GM19324 (cell line): ENCODE data around the gene DSP.

Experiments used
- ATAC-seq: cut with Tn5 transposase; IDR thresholded peaks from one replicate; pipeline ENCODE4 v1.9.1; 2021; ENCODE audit warnings: mild to moderate bottlenecking, moderate library complexity; ENCODE audit not compliant: unreplicated experiment, low FRiP score

DSP gene

DNA sequence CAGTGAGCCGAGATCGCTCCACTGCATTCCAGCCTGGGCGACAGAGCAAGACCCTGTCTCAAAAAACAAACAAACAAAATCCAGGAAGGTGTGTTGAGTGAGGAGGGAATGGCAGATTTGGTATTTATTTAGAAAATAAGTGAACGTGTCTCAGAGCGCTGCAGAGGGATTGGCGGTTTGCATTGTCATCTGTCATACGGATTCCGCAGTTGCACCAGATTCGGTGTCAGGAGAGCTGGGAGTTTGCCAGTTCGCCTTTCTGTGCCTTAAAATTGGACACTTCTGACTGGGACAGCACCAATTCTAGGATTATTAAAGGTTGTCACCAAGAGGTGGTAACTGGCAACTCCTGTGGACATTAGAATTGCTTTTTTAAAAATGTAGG is 49.4 kb downstream of the DSP start:
- no peak for ATAC-seq

DNA sequence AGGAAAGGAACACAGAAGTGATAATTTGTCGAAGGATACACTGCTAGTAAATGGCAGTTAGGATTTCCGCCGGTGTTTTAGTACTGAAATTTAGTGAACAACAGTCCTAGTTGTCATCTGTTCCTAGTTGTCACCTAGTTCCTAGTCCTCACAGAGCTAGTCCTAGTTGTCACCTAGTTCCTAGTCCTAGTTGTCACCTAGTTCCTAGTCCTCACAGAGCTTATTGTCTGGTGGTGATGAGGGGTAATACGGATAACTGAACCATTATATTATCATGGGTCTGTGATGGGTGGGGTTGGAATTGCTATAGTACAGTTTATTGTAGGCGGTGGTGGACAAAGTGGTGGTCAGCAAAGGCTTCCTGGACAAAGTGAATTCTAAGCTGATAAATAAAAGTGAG is 50.3 kb downstream of the DSP start:
- ATAC-seq, result no peak

DNA sequence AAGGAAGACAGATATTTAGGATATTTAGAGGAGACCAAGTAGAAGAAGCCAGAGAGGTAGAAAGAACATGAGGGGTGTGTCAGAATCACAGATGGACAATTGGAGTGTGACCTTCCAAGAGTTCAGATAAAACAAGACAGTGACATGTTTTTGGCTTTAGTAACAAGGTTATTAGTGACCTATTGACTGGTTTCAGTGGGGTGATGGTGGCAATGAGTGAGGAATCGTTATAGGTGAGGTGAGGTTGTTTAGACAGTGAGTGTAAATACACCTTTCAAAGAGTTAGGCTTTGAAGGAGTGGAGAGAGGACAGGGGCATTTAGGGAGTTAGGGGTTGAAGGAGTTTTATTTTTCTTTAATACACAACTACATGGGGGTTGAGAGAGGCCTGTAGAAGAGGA is 51.8 kb downstream of the DSP start:
- ATAC-seq, result no peak

DNA sequence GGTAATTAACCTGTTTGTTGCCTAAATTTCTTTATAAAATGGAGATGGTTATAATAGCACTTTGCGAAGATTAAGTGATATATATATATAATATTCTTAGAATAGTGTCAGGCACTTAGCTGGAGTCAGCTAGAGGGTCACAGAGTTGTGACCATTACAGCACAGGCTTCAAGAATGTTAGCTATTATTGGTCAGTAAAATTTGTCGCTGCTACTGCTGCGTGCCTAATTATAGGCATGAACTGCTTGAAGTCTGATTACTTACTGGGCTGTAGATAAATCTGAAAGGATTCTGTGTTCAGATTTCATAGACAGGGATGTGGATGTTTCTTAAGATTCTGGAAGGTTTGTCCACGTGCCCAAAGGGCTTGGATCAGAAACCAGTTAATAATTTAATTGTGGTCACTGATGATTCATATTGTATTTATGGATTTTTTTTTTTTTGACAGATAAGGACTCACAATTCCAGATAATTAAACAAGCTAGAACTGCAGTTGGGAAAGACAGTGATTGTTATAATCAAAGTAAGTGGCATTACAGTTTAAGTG is 53.2 kb downstream of the DSP start:
- no peak for ATAC-seq

DNA sequence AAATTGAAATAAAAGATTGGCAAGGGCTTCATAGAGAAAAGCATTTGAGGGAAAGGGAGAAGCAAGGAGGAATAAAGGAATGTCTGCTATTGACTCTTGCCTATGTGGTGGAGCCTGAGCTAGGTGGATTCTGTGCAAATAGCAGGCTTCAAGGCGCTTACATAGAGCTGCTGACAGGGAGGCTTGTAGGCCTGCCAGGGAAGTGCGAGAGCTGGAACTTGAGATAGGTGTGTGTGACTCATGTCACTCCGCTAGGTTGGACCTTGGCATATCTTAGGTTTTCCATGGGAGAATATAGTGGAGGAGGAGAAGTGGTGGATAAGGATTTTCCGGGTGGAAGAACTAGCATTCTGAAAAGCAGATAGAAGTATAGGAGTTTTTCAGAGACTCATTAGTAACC is 62.5 kb downstream of the DSP start:
- no peak for ATAC-seq

DNA sequence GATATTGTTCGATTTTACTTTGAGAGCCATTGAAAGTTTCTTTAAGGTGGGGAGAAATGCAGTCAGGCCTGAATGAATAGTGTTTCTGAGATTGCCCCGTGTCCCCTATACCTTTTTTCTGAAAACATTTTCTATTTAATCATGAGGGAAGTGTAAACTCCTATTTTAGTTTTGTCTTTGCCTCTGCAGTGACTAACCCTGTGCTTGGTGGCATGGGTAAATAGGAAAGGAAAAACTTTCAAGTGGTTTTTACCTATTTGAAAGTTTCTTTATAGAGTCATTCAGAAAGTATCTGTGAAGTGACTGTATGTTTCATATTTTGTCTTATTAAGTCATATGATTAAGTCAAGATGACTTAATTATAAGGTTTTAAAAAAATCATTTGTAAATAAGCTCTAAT is 63.0 kb downstream of the DSP start:
- no peak for ATAC-seq

DNA sequence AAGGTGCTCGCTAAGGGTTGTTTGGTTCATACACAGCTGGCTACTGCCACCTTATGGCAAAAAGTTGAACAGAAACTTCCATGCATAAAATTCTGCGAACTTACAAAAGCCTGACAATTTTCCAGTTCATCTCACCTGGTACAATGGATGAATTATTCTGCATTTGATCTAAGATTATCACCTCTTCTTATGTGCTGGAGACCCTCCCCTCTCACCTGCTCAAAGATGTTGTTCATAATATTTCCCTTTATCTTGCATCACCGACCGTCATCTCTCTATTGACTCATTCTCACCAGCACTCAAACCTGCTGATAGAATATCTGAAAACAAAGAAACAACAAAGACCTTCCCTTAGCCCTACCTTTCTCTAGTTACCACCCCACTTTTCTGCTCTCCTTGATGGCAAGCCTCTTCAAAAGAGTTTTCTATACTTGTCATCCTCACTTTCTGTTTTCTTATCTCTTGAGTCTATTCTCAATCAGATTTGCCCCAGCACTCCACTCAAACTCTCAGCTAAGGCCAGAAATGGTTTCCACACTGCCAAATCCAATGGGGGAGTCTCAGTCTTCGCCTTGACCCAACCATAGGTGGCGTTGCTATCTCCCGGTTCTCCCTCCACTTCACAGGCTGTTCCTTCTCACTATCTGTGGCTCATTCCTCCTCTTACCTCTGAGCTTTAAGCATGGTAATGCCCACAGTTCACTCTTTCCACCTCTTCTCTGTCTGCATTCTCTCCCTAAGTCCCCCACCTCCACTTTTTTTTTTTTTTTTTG is 74.3 kb downstream of the DSP start:
- ATAC-seq, result no peak

DNA sequence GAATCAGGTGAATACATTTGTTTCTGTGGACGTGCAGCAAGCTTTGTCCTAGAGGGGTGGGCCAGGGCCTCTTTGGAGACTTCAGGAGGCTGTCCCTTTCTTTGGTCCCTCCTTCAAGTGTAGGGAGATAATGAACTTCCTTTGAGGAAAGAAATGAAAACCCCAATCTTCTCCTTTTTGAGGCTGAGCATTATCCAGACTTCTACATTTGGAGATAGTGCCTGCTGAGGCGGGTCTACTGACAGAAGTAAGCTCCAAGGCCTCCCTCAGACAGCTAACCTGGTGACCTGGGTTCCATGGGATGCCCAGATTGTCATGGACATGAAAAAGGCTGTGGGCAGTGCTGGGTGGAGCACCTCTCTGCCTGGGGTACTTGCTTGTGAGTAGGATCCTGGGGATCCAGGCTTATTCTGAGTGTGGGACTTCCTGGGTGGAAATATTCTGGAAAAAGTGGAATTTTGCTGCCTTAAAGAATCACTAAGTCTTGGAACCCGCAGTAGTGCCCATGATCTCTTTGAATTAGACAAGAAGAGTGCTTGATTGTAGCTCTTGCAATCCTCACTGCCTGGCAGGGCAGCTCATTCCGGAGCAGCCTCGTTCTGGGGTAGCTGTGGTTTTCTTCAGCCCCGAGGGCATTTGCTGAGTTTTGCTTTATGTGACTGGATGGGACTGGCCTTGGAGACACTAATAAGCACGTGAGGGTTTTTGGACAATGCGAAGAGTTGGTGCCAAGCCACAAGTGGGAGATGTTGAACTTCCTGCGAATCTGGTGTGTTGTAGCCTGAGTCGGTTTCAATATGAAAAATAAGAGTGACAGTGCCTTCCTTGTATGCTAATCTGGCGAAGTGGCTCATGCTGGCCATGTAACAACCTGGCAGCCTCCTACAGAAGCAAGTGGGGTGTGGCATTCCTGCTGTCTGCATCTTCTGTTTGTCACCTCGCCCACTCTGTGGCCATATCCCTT is 76.6 kb downstream of the DSP start:
- ATAC-seq, result no peak

DNA sequence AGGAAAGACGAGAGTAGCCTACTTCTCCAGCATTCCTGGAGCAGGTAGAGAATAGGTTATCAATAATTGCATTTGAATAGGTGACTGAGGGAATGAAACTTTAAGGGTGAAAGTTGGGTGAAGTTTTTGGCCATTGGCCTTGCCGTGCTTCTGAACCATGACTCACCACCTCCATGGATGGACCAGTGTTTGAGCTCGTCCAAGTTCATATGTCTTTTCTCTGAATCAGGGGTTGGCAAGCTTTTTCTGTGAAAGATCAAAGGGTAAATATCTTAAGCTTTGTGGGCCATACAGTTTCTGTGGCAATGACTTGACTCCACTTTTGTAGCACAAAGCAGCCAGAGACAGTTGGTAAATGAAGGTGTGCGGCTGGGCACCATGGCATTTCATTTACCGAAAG is 80.3 kb downstream of the DSP start:
- ATAC-seq, result no peak

DNA sequence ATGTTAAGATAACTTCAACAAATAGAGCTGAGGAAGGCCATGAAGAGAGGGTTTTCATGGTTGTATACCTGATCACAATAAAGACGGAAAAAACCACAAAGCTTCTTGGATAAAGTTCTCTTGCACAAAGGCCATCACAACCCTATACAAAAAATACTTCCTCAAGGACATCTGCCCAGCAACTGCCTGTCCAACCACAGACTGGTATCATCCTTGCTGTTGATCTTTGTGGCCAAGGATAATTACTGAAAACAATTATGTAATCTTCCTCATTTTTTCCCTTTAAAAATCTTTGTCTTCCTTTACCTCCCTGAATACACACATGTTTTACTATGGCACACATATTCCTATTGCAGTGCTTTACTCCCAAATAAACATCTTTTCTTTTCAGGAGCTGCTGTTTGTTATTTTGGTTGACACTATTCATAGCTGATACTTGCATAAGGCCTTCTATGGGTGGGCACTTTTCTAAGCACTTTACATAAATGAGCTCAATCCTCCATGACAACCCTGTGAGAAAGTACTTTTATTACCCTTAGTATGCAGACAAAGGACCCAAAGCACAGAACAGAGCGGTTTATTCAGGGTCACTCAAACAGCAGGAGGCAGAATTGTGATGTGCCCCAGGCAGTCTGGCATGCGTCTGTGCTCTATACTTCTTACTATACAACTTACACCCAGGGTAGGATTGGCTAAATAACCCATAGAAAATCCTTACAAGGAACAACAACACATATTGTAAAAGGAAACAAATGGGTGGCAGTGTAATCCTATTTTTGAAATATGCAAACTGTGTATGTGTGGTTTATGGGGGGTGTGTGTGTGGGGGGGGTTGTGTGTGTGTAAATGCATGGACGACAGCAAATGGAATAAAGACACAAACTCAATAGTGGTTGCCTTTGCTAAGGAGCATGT is 83.6 kb downstream of the DSP start:
- no peak for ATAC-seq

DNA sequence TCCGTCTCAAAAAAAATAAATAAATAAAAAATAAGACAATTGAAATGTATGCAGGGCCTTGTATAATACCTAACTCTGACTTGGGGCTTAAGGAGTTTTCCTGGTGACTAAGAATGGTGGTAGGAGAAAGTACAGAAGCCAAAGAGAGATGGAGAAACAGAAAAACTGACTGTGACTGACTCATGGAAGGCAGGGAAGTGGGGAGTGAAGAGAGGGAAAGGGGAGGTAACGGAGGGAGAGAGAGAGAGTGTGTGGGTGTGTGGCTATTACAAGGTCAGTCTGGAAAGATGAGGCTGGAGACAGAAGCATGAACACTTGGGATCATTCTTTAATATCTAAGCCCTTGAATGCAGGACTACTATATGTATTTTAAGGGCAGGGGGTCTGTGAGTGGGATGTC is 87.0 kb downstream of the DSP start:
- no peak for ATAC-seq

DNA sequence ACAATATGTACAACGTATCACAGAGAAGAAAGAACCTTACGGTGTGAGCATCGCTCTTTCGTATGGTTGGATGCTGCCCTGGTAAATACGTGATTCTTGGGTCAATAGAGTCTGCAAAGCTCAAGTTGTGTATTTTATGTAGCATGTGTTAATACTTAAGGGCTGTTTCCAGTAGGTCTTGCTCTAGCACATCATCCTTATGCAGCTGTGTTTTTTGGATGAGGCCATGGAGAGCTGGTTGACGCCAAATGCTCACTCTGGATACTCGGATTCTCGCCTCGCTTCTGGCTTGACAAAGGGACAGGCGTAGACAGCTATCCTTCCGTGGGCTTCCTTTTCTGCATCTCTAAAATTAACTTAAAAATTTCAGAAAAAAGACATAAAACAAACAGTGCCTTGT is 87.4 kb downstream of the DSP start:
- no peak for ATAC-seq

DNA sequence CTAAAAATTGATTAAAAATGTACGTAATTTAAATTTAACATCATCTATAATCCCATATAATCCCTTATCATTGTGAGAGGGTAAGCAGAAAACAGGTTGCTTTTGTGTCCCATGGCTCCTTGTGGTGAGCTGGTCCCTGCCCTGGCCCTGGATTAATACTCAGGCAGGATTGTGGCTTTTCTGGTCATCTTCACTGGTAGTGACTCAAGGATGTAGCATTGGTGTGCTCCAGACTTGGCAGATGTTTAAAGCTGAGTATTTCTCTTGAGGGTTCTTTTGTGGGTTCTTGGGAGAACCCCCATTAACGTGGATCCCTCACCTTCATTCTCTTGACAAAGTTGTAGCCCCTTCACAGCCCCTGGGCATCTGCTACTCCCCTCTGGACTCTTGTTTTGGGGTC is 87.8 kb downstream of the DSP start:
- ATAC-seq, result no peak

DNA sequence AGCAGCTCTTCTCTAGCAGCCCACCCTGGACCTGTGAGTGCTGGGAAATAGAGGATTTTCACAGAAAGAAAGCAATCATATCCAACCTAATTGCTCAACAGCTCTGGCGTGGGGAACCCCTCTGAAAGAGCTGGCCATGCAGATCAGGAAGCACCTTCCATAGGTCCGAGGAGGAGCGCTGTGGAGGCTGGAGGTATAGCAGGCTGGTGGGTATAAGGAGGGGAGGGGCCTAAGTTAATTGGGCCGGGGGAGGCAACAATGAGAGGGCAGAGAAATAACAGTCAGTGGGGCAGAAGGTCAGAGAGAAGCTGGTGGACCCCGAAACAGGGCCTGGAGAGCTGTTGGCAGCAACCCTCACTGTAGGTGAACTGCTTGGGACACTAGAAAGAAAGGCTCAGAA is 89.3 kb downstream of the DSP start:
- no peak for ATAC-seq

DNA sequence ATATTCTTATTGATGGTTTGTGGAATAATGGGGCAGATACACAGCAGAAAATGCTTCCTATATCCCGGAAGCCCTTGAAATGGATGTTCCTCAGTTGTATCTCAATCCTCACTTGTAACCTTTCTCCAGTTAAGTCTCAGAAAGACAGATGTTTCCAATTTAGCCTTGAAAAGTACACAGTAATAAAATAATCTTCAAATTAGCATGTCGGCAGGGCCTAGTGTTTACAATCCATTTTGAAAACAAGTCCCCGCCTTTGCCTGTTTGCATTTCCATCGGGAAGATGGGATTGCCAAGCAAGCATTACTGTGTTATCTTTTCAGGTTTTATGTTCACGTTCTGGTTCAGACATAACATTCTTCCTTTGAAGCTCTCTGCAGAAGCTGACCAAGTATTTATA is 90.0 kb downstream of the DSP start:
- no peak for ATAC-seq

DNA sequence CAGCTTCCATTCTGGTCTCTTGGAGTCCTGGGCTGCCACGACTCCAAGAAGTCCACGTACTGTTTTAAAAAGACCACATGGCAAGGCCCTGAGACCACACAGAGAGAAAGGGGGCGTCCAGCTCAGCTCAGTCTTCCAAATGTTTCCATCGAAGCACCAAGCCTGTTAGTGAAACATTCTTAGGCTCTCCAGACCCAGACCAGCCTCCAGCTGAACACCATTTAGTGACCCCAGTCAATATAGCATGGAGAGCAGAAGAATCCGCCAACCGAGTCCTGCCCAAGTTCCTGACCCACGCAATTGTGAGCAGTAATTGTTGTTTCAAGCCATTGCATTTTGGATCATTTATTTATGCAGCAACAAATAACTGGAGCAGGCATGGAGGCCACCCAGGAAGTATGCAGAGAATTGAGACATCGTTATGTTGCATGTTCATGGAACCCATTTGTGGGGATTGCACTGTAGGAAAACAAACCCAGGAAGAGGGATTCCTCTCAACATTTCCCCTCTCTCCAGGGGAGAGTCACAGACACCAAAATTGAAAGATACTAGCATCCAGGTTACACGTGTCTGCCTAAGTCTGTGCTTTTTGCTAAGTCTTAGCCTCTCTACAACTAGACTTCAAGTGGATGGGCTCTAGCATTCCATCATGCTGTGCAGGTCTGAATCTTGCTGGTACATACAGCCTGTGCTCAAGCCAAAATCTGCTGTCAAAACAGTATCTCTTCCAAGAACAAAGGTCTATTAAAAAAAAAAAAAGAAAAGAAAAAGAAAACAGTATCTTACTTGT is 91.2 kb downstream of the DSP start:
- ATAC-seq, result no peak

DNA sequence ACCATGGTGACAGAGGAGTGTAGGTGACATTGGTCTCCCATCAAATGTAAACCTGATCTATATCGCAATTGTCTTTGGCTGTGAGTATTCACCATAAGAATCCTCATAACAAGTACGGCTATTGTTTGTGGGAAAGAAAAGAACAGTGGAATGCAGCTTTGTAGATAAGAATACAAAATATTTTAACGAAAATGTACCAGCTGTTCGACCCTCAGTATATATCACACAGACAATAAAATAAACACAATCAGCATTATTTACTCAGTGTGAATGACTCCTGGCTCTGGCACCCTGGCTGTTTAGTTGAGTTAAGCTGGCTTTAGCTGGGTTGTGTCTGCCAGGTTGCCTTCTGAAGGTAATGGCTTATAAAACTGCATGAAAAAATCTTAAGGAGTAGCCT is 91.9 kb downstream of the DSP start:
- no peak for ATAC-seq

DNA sequence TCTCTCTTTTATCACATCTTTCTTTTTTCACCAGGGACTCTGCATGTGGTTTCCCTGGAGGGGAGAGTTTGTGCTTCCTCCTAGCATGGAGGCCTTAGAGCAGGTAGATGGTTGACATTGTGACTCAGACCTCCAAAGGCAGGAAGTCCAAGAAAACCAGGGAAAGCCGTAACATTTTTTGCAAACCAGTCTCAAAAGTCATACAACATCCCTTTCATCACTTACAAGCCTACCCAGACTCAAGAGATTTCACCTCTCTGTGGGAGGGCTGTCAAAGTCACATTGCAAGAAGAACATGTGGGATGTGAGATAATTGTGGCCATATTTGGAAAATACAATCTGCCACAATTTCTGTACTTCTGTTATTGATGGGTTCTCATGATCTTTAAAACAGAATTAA is 94.7 kb downstream of the DSP start:
- ATAC-seq, result no peak
